Urothelium cell line (cell line): Measurements from ENCODE around the gene CNTNAP2.
A peak's percentile ranks its signal among the peaks of the same experiment; 100 is the strongest.

Source experiments
- DNase-seq: peaks from one replicate; pipeline ENCODE4 v3.0.0; 2011; ENCODE audit warnings: low spot score, mixed read lengths
- FAIRE-seq: peaks from 2 replicates; lab custom pipeline; 2011; peaks lifted over from hg19 to GRCh38; lab: Jason Lieb, UNC

Gene CNTNAP2

DNA sequence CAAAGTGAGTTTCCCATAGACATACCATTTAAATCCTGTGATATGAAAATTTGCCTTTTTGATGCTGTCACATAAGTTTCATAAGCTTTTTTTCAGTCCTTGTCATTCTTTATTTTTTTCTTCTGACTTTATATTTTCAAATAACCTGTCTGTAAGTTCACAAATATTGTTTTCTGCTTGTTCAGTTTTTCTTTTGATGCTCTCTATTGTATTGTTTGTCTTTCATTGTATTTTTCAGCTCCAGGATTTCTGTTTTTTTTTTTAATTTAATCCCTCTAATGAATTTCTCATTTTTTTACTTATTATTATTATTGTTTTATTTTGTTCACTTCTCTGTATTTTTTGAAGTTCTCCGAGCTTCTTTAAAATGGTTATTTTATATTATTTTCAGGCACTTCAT is 623.4 kb downstream of the CNTNAP2 start:
- DNase-seq: no peak
- no peak for FAIRE-seq

DNA sequence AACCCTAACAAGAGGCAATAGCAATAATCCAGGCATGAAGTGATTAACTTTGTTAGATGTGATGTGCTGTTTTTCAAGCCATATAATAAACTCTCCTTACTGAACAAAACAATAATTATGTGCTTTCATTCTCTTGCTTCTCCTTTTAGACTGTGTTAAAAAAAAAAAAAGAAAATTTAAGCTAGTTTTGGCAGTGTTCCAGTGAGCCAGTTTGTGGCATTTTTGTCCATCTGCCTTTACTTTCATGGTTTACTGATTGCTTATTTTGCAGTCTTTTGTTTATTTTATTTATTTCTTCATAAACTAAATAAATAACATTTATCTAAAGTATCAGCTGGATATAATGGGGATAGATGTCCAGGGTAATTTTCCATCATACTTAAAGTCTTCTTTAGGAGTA is 625.3 kb downstream of the CNTNAP2 start:
- FAIRE-seq (no peak), DNase-seq (no peak)

DNA sequence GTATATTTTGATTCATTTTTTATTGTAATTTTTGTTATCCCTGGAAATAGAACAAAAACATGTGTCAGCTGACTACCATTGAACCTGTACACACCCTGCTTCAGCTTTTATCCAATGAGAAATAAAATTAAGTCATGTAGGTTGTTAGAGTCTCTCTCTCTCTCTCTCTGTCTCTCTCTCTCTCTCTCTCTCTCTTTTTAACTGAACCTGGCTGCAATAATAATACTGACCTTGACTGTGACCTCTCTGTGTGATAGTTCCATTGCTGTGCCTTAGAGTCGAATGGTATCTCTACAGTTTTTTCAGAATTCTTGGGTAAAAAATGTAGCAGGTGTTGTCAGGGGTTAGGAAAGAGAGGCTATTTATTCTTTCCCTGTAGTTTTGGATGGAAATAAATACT is 637.8 kb downstream of the CNTNAP2 start:
- DNase-seq (no peak), FAIRE-seq (no peak)

DNA sequence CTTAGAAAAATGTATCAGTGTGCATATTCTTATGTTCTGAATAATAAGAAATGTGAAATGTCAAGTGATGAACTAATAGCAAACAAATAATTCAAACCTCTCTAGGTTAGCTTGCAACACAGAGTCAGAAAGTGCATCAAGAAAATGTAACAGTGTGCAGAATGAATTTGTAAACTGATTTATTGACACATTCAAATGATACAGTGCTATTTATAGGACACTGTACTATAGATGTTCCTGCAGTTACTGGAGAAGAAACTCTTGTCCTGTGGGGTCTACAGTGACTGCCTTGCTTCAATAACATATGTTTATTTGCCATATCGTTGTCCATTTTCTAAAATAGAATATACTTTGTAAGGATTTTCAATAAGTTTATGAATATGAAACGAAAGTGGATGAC is 639.0 kb downstream of the CNTNAP2 start:
- no peak for FAIRE-seq

DNA sequence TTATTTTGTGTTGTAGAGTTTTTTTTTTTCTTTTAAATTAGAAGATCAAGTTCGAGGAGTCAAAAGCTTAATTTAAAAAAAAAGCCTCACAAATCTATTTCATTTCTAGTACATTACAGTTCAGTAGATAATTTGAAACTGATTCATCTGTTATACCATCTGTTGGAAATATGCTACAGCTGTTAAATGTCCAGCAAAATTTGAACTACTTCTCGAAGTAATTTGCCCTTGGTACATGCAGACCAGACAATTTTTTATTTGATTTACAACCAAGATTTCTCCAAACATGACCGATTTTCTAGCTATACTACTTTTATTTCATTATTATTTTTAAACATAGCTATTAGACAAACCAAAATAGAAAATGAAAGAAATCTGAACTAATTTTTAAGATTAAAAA is 647.9 kb downstream of the CNTNAP2 start:
- FAIRE-seq (no peak), DNase-seq (no peak)

More for the DNA sequence above, 639.0 kb downstream of the CNTNAP2 start:
- no peak for DNase-seq

DNA sequence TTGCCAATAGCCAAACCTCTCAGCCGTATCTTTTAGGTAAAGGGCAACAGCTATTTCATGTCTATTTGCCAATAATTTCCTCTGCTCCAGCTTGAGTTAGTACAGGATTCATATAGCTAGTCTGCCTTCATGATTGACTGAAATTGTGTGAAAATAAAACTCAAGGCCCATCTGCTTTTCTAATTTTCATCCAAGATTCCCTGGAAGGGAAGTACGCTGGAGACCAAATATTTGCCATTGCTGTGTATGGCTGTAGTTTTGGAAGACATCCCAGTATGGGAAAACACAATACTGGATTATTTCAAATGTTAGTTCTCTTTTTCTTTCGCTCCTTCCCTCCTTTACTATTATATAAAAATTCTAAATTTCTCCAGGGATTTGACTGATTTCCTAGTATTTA is 652.4 kb downstream of the CNTNAP2 start:
- DNase-seq: no peak
- FAIRE-seq: no peak

DNA sequence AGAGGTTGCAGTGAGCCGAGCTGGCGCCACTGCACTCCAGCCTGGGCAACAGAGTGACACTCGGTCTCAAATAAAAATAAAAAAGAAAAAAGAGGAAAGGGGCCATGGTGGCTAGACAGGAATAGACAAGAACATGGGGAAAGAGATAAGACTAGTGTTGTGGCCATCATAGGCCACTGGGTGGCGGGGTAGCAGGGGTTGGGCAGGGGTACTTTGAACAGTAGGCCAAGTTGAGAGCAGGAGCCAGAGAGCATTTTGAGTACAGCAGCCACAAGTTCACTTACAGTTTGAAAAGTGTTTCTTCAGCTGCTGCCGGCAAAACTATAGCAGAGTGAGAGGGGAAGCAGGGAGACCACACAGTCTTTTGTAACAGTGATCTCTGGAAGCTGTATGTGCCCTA is 656.0 kb downstream of the CNTNAP2 start:
- no peak for FAIRE-seq
- DNase-seq: no peak

DNA sequence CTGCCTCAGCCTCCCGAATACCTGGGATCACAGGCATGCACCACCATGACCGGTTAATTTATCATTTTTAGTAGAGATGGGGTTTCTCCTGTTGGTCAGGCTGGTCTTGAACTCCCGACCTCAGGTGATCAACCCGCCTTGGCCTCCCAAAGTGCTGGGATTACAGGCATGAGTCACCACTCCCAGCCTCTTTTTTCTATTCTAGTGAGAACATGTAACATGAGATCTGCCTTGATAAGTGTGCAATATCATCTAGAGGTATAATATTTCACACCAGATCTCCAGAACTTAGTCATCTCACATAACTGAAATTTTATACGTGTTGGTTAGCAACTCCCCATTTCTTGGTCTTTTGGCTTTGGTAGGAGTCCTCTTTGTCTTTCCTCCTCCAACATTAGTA is 656.9 kb downstream of the CNTNAP2 start:
- FAIRE-seq (no peak), DNase-seq (peak; percentile 8)

DNA sequence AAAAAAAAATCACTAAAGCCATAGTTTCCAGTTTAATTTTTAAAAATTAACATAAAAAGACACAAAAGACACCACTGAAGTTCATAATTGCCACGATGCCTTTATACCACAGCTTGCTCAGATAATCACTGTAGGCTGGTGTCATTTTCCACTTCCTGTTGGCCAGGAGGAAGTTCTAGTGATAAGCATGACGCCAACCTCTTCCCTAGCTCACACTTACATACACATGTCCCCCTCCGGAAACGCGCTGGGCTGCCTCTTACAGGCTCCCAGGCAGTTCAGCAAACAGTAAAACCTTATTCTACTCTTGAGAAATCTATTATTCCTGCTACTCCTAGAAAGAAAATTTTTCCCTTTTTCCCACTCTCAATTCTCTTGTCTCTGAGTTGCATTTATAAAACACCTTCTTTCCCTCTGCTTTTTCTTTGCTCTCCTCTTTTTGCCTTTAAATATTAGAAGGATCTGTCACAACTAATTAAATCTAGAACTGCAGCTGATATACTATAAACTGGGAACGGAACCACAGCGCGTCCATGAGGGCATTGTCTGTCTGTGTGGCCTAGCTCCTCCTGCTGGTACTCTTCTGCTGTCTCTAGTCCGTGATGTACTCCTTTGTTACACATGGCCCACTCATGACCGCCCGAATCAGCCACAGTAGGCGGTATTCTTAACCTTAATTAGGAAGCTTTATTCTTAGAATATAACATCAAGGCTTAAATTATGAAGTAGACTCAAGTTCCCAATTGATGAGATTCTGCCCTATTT is 664.9 kb downstream of the CNTNAP2 start:
- DNase-seq (no peak), FAIRE-seq (no peak)

DNA sequence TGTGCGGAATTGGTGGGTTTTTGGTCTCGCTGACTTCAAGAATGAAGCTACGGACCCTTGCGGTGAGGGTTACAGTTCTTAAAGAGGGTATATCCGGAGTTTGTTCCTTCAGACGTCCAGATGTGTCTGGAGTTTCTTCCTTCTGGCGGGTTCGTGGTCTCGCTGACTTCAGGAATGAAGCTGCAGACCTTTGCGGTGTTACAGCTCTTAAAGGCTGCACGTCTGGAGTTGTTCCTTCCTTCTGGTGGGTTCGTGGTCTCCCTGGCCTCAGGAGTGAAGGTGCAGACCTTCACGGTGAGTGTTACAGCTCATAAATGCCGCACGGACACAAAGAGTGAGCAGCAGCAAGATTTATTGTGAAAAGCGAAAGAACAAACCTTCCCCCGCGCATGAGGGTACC is 670.7 kb downstream of the CNTNAP2 start:
- FAIRE-seq: no peak
- no peak for DNase-seq

DNA sequence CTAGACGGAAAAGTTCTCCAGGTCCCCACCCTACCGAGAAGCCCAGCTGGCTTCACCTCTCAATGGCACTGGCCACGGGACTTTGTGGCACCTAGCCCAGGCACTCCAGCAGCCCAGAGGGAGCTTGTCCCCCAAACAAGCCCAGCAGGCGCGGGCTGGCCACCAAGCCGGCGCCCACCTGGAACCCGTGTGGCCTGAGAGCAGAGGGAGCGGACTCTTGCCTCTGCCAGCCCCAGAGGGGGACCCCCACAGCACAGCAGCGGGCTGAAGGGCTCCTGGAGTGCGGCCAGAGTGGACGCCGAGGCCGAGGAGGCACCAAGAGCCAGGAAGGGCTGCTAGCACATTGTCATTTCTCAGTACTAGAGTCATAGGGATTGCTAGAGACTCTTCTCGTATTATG is 671.4 kb downstream of the CNTNAP2 start:
- DNase-seq: no peak
- no peak for FAIRE-seq

DNA sequence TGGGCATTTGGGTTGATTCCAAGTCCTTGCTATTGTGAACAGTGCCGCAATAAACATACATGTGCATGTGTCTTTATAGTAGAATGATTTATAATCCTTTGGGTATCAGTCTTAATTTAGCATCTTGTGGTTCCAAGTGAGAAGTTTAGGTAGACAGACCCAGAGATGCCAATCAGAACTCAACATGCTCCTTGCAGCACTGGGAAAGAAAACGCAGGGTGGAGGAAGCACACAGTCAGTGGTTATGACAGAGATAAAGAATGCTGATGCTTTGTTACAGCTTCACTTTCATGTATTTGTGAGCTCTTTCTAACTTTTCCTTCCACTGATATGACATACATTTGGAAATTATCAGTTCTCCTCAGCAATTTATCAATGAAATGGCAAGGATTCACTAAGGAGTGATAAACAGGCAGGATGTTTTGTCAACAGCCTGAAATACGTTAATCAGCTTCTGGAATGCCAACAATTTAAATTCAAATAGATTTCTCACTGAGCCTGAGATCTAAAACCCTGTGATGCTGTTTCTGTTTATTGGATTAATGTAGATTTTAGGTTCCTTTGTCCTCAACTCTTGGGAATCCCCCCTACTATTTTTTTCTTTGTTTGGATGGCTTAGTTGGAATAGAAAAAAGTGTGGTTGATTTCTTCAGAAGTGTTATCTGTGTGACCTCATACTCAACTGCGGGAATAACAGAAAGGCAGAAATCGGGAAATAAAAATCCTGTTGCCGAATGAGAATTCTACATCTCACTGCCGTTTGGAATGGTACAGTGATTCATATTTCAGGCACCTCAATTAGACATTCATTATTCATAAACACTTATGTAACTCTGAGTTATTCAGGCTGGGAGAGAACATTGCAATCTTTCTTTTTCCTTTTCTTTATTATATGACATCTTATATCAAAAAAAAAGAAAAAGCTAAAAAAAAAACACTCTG is 675.0 kb downstream of the CNTNAP2 start:
- FAIRE-seq (no peak), DNase-seq (no peak)

DNA sequence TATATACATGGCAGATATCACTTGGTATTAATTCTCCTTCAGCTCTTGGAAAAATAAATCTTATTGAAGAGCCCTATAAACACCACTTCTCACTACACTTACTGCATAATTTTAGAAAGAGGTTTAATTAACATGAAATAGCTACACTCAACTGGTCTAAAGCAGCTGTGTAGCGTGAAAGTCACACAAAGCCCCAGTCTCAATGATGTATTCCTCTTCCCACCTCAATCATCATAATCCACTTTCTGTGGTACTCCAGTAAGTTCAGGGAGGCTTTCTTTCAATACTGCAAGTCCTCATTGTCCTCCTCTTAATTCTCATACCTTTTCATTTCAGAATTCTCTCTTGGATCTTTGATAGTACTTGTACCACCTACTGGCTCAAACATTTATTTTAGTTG is 688.0 kb downstream of the CNTNAP2 start:
- no peak for FAIRE-seq
- DNase-seq: no peak

DNA sequence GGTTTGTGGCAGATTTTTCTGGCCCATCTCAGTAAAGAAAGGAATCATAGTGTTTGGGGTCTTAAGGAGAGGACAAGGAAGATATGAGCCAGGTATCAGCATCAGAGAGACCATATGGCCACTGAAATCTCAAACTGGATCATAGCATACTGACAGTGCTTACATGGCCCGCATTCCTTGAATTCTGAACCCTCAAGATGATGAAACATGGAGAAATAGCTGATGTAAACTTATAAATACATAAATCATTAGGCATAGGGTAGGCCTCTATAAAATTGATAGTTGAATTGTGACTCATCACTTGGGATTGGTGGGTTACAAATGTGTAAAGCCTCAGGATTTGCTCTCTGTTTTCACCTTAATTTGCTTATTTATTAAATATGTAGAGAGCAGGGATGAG is 688.5 kb downstream of the CNTNAP2 start:
- no peak for FAIRE-seq
- DNase-seq: no peak

DNA sequence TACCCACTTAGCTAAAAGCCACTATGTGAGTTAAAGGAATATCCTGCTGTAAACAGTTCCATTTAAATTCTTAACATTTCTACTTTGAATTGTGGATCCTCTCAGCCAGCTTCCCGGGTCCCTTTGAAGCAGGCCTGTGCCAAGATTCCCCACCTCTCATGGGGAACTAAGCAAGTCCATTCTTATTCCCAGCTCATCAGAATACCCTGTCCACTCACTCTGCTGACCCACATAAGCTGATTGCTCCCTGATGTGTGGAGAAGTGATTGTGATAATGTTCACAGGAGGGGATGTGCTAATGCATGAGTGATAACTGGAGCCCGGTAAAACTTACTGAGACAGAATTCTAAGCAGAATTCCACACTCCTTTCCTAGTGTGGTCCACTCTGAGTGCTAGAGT is 709.7 kb downstream of the CNTNAP2 start:
- DNase-seq (no peak), FAIRE-seq (no peak)

DNA sequence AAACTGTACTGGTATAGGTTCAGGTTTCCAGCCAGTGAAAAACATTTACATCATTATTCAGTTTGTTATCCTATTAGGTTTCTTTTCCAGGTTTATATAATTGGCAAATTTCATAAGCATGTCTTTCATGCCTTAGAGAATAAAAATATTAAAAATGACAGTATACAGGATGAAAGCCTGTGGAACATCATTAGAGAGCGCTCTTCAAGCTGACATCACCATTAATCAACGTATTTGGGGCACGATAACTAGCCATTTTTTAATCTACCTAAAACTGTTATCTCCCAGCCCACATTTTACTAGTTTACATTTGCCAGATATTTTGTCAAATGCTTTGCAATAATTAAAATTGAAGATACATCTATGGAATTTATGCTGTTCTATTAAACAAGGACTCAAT is 714.1 kb downstream of the CNTNAP2 start:
- FAIRE-seq (no peak), DNase-seq (no peak)

DNA sequence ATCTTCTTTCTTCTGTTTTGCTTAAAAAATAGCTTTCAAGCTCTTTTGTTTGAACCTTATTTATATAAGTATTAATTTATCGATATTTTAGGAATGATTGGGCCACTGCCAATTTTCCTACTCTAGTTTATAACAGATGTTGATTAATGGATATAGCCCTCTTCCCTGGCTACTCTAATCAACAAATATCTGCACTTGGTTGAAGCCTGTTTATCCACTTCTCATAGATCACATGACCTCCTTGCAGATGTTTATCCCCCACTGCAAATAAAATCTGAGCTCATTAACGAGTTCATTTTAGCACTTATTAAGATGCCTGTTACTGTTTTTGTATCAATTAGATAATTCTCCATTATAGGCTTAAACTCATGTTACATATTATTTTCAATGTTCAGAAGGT is 715.3 kb downstream of the CNTNAP2 start:
- no peak for FAIRE-seq

DNA sequence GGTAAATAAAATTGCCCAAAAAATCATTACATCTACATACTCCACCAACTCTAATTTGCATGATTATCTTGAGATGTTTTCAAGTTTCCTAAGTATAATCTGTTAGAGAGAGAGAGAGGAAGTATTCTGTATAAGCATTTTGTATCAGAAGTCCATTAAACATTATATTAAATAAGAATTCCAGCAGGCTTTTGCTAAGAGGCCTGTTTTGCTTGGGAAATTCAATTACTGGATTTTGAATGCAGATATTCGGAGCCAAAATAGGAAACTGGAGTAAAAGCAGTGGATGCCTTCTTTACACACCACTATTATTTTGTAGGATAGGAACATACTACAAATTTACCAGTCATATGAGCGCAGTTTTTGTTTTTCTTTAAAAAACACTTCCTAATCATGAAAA is 727.8 kb downstream of the CNTNAP2 start:
- FAIRE-seq (no peak), DNase-seq (no peak)

More for the DNA sequence above, 715.3 kb downstream of the CNTNAP2 start:
- DNase-seq: no peak

DNA sequence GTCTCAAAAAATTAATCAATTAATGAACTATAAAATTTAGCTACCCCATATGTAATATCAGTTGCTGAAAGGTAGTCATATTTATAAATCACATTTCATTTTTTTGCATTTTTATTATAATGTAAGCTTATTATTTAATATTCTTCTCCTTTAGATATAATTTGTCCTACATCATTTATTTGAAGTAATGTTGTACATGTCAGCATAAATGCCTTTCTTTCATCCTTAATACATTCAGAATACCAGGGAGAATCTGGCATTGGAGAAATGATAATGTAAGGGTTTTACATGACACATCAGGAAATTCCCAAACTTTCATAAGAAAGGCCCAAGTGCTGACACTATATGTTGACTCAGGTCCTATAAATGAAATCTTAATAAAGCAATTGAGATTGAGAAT is 742.1 kb downstream of the CNTNAP2 start:
- FAIRE-seq: no peak
- no peak for DNase-seq

DNA sequence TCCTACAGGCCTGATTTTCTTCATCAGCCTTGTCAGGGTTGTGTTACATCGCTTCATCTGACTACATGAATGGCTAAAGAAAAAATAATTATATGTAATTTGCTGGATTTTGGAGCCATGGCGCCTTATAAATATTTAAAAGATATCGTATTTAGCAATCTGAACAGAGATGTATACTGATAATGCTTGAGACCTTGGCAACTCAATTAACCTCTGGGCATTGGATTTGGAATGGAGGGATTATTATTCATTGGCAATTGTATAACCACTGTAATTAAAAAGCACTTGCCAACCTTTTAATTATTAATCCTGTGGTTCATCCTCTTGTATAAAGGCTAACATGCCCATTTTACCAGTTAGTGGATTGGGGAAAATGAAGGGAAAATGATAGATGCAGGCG is 745.1 kb downstream of the CNTNAP2 start:
- no peak for DNase-seq
- FAIRE-seq: no peak

DNA sequence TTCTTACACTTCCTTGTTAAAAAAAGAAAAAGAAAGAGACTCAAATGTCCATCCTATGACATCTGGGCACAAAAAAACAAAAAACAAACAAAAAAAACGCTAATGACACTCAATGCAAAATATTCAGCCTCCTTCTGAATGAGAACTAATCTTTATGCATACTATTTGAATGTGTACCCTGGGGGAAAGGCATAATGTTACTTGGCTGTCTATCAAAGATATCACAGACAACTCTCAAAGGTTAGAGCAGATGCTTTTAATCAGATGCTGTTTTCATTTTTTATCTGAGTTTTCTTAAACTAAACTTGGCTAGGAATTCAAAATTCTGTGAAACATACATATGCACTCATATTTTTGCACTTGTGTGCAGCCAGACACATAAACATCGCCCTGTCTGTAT is 745.8 kb downstream of the CNTNAP2 start:
- DNase-seq (no peak), FAIRE-seq (no peak)

DNA sequence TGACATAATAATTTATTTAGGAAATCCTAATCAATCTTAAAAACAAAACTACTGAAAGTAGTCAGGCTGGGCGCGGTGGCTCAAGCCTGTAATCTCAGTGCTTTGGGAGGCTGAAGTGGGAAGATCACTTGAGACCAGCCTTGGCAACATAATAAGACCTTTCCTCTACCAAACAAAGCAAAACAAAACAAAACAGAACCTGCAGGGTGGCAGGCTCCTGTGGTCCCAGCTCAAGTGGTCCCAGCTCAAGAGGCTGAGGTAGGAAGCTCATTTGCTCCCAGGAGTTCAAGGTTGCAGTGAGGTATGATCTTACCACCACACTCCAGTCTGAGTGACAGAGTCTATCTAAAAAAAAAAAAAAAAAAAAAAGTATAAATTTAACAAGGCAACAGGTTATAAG is 748.0 kb downstream of the CNTNAP2 start:
- no peak for DNase-seq
- no peak for FAIRE-seq
